T-helper 17 cell (primary cell): ENCODE results near the gene SGPP1. TPM values are rescaled to one million over a fixed set of nuclear protein-coding genes. Genes with fewer than 3 reads are reported as not detected.

Source experiments
- total RNA-seq, 4 donors: library from RNA in 2 of 4; stranded (reverse) in 2 of 4; gene quantifications; one replicate each; pipeline ENCODE4 v1.2.3 and lab custom pipeline; 2022 to 2026

Gene SGPP1
- total RNA-seq, 2 donors from 2014 or later: 13.6 to 14.2 TPM

Other genes starting within 250 kb of the SGPP1 start
- gene PPP2R5E, start 184.7 kb downstream of the SGPP1 start, total RNA-seq: 10 to 100 TPM; 38.5 to 44.3 TPM
- gene WDR89, start 86.2 kb downstream of the SGPP1 start, total RNA-seq: 10 to 100 TPM; 12.1 to 13.5 TPM
- 100 to 1,000 TPM; 206 to 223 TPM for gene SYNE2, start 124.9 kb upstream of the SGPP1 start, total RNA-seq